ENCODE data around the gene NIN. TPM values are rescaled to one million over a fixed set of nuclear protein-coding genes. Genes with fewer than 3 reads are reported as not detected.

NIN gene
- total RNA-seq, 2 donors from 2014 or later: 46.1 to 60.0 TPM

- peak overlapping the region; percentile 69 for H3K27ac Mint-ChIP-seq
- peaks cover 88% of the 10 kb centered on the region for H3K4me1 Mint-ChIP-seq (ENCODE audit: low read depth)
- ATAC-seq (replicated peaks in 1 of 2): no peak
- DNase-seq: no peak
- peaks cover 0 to 7% of the 10 kb centered on the region in 2 donors for H3K36me3 Mint-ChIP-seq (ENCODE audit: insufficient read depth in 2 of 2)
- no peaks in the 10 kb centered on the region for H3K9me3 Mint-ChIP-seq
- no peaks in the 10 kb centered on the region for H3K27me3 Mint-ChIP-seq (ENCODE audit: low read depth)
- H3K4me3 Mint-ChIP-seq: peak overlapping the region in 1 of 2 donors; percentile 67
Observed at GRCh38 chr14:50790589-50790988, 40.4 kb downstream of the NIN start.

GRCh38 chr14:50786751-50787464, 44.1 kb downstream of the NIN start:
- ATAC-seq (replicated peaks in 1 of 2) (peak; percentile 62 to 75), DNase-seq (no peak)
- H3K4me3 Mint-ChIP-seq: peak overlapping the region; percentile 62 to 86
- H3K9me3 Mint-ChIP-seq: no peaks in the 10 kb centered on the region
- H3K27ac Mint-ChIP-seq: peak overlapping the region; percentile 90
- peaks cover 0 to 7% of the 10 kb centered on the region in 2 donors for H3K36me3 Mint-ChIP-seq (ENCODE audit: insufficient read depth in 2 of 2)
- H3K4me1 Mint-ChIP-seq (ENCODE audit: low read depth): peaks cover 78% of the 10 kb centered on the region
- no peaks in the 10 kb centered on the region for H3K27me3 Mint-ChIP-seq (ENCODE audit: low read depth)

DNA sequence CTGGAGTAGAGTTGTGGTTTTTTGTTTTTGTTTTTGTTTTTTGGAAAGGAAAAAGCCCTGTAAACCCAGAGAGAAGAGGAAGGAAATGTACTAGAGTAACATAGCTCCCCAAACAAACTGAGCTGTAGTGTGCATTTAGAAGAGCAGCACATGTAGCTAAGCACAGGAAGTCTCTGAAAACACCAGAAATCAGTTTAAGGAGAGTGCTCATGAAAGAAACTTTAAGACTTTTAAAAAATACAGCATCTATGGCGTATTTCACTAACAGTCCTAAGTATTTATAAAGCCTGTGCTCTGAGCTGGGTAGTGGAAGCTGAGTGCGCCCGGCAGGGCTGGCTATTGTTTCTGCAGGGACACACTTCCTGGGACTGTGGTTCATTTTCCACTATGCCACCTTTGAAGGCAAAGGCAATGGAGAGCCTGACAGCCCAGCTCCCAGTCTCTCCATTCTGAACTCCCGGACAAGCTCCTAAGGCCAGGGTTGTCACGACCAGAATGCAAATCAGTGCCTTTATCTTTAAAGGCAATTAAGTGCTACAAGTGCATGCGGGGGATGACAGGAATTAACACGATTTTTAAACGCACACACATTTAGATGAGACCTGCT, 45.4 kb downstream of the NIN start:
- H3K9me3 Mint-ChIP-seq: no peaks in the 10 kb centered on the region
- peaks cover 65% of the 10 kb centered on the region for H3K4me1 Mint-ChIP-seq (ENCODE audit: low read depth)
- H3K4me3 Mint-ChIP-seq: peak overlapping the region; percentile 63 to 86
- peak overlapping the region; percentile 38 for H3K27ac Mint-ChIP-seq
- peaks cover 0 to 5% of the 10 kb centered on the region in 2 donors for H3K36me3 Mint-ChIP-seq (ENCODE audit: insufficient read depth in 2 of 2)
- no peak for DNase-seq
- ATAC-seq (replicated peaks in 1 of 2): peak in 1 of 2 donors; percentile 4
- H3K27me3 Mint-ChIP-seq (ENCODE audit: low read depth): no peaks in the 10 kb centered on the region

DNA sequence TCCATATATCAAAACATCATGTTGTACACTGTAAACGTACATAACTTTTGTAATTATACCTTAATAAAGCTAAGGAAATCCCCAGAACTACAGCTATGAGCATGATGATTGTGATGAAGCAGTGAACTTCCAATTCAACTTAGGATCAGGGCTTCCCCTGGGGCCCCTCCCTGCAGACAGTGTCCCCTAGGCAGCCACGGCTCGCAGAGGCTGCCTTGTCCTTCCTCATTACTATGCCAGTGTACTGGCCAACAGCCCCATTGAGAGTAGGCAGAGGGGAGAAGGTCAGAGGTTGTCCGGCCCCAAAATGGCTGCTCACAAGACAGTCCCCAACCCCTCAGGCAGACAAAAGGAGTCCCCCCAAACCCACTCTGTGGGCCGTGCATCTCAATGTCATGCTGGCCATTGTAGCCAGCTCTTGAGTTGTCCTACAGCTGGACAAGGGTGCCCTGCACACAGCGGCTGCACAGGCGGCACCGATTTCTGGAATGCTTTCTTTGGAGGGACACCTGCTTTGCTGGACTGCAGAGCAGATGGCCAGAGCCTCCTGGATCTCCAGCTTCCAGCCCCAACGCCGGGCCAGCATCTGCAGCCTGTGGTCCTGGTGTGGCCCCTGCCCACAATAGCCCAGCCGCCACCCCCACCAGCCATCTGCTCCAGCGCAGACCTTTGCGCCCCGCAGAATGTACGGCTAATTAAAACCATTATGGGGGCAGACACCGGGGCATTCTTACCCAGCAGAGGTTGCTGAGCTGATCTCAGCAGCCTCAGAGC, 46.1 kb downstream of the NIN start:
- ATAC-seq (replicated peaks in 1 of 2): peak; percentile 8 to 43
- H3K36me3 Mint-ChIP-seq (ENCODE audit: insufficient read depth in 2 of 2): peaks cover 0 to 5% of the 10 kb centered on the region in 2 donors

GRCh38 chr14:50783563-50783962, 47.4 kb downstream of the NIN start:
- Mint-ChIP-seq H3K27me3 (ENCODE audit: low read depth) (no peaks in the 10 kb centered on the region), H3K9me3 (no peaks in the 10 kb centered on the region), H3K4me1 (ENCODE audit: low read depth) (peaks cover 58% of the 10 kb centered on the region), H3K4me3 (no peak overlapping the region), H3K36me3 (ENCODE audit: insufficient read depth in 2 of 2) (peaks cover 0 to under 1% of the 10 kb centered on the region in 2 donors), H3K27ac (no peak overlapping the region)
- DNase-seq: no peak
- ATAC-seq (replicated peaks in 1 of 2): no peak

More for the DNA sequence above, 46.1 kb downstream of the NIN start:
- no peaks in the 10 kb centered on the region for H3K27me3 Mint-ChIP-seq (ENCODE audit: low read depth)
- peak overlapping the region; percentile 38 for H3K27ac Mint-ChIP-seq
- DNase-seq: no peak
- no peaks in the 10 kb centered on the region for H3K9me3 Mint-ChIP-seq
- H3K4me1 Mint-ChIP-seq (ENCODE audit: low read depth): peaks cover 58% of the 10 kb centered on the region
- H3K4me3 Mint-ChIP-seq: peak overlapping the region; percentile 63 to 86

GRCh38 chr14:50780393-50780792, 50.6 kb downstream of the NIN start:
- peaks cover 32% of the 10 kb centered on the region for H3K4me1 Mint-ChIP-seq (ENCODE audit: low read depth)
- H3K4me3 Mint-ChIP-seq: no peak overlapping the region
- peaks cover 0 to 2% of the 10 kb centered on the region in 2 donors for H3K36me3 Mint-ChIP-seq (ENCODE audit: insufficient read depth in 2 of 2)
- no peaks in the 10 kb centered on the region for H3K9me3 Mint-ChIP-seq
- ATAC-seq (replicated peaks in 1 of 2): no peak
- no peaks in the 10 kb centered on the region for H3K27me3 Mint-ChIP-seq (ENCODE audit: low read depth)
- peak overlapping the region; percentile 39 for H3K27ac Mint-ChIP-seq
- no peak for DNase-seq

- H3K4me3 Mint-ChIP-seq: no peak overlapping the region
- no peaks in the 10 kb centered on the region for H3K9me3 Mint-ChIP-seq
- H3K27me3 Mint-ChIP-seq (ENCODE audit: low read depth): no peaks in the 10 kb centered on the region
- DNase-seq (no peak), ATAC-seq (replicated peaks in 1 of 2) (no peak)
- H3K4me1 Mint-ChIP-seq (ENCODE audit: low read depth): peaks cover 28% of the 10 kb centered on the region
- no peak overlapping the region for H3K27ac Mint-ChIP-seq
- peaks cover 1 to 4% of the 10 kb centered on the region in 2 donors for H3K36me3 Mint-ChIP-seq (ENCODE audit: insufficient read depth in 2 of 2)
Observed at GRCh38 chr14:50778721-50779483, 52.1 kb downstream of the NIN start.

DNA sequence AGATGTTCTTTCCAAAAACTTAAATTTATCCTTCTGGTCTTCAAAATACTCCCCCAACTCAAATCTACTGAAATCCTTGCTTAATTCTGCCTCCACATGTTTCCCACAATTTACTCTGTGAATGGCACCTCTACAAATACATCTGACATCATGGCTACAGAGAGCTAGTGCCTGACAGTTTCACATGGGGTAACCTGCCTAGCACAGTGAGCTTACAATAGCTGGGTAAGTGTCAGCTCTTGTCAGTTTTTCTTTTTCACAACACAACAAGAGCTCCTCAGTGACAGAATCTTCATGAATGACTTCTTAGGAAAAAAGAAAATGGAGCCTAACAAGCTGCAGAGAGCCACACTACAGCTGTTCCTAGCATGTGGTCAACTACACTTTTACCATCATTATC, 54.4 kb downstream of the NIN start:
- H3K9me3 Mint-ChIP-seq: no peaks in the 10 kb centered on the region
- H3K4me1 Mint-ChIP-seq (ENCODE audit: low read depth): peaks cover 31% of the 10 kb centered on the region
- no peak for ATAC-seq (replicated peaks in 1 of 2)
- peaks cover 4 to 14% of the 10 kb centered on the region in 2 donors for H3K36me3 Mint-ChIP-seq (ENCODE audit: insufficient read depth in 2 of 2)
- no peak overlapping the region for H3K27ac Mint-ChIP-seq
- H3K4me3 Mint-ChIP-seq: no peak overlapping the region
- no peaks in the 10 kb centered on the region for H3K27me3 Mint-ChIP-seq (ENCODE audit: low read depth)
- no peak for DNase-seq

DNA sequence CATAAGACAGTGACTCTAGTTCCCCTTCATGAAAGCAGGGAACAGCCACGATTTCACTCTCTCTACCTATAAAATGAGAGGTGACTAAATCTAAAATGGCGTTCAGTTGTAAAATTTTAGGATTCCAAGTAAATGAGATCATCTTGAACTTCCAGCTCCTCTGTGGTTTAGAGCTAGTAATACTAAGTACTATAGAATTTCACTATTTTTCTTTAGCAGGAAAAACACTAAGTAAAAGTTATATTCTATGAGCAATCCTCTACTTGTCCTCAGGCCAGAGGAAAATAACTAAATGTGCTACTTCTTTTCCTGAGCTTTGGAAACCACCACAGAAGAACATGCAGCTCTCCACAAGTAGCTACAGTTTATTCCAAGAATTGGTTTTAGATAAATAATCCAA, 55.6 kb downstream of the NIN start:
- H3K4me1 Mint-ChIP-seq (ENCODE audit: low read depth): peaks cover 31% of the 10 kb centered on the region
- no peaks in the 10 kb centered on the region for H3K27me3 Mint-ChIP-seq (ENCODE audit: low read depth)
- H3K36me3 Mint-ChIP-seq (ENCODE audit: insufficient read depth in 2 of 2): peaks cover 4 to 15% of the 10 kb centered on the region in 2 donors
- DNase-seq (no peak), ATAC-seq (replicated peaks in 1 of 2) (no peak)
- no peak overlapping the region for H3K27ac Mint-ChIP-seq
- H3K9me3 Mint-ChIP-seq: no peaks in the 10 kb centered on the region
- no peak overlapping the region for H3K4me3 Mint-ChIP-seq

- Mint-ChIP-seq H3K4me3 (no peak overlapping the region), H3K4me1 (ENCODE audit: low read depth) (peaks cover 31% of the 10 kb centered on the region), H3K27ac (peak overlapping the region; percentile 10), H3K36me3 (ENCODE audit: insufficient read depth in 2 of 2) (peaks cover 4 to 19% of the 10 kb centered on the region in 2 donors), H3K9me3 (no peaks in the 10 kb centered on the region), H3K27me3 (ENCODE audit: low read depth) (no peaks in the 10 kb centered on the region)
- ATAC-seq (replicated peaks in 1 of 2) (no peak), DNase-seq (no peak)
Observed at GRCh38 chr14:50774542-50775267, 56.3 kb downstream of the NIN start.

GRCh38 chr14:50773632-50774541, 57.1 kb downstream of the NIN start:
- ATAC-seq (replicated peaks in 1 of 2): peak; percentile 61 to 66
- H3K27ac Mint-ChIP-seq: peak overlapping the region; percentile 10
- peaks cover 25% of the 10 kb centered on the region for H3K4me1 Mint-ChIP-seq (ENCODE audit: low read depth)
- no peaks in the 10 kb centered on the region for H3K9me3 Mint-ChIP-seq
- H3K36me3 Mint-ChIP-seq (ENCODE audit: insufficient read depth in 2 of 2): peaks cover 4 to 19% of the 10 kb centered on the region in 2 donors
- DNase-seq: peak; percentile 40 to 45
- H3K4me3 Mint-ChIP-seq: no peak overlapping the region
- no peaks in the 10 kb centered on the region for H3K27me3 Mint-ChIP-seq (ENCODE audit: low read depth)
